ENCODE data around the gene MOB3A.

Gene MOB3A

DNA sequence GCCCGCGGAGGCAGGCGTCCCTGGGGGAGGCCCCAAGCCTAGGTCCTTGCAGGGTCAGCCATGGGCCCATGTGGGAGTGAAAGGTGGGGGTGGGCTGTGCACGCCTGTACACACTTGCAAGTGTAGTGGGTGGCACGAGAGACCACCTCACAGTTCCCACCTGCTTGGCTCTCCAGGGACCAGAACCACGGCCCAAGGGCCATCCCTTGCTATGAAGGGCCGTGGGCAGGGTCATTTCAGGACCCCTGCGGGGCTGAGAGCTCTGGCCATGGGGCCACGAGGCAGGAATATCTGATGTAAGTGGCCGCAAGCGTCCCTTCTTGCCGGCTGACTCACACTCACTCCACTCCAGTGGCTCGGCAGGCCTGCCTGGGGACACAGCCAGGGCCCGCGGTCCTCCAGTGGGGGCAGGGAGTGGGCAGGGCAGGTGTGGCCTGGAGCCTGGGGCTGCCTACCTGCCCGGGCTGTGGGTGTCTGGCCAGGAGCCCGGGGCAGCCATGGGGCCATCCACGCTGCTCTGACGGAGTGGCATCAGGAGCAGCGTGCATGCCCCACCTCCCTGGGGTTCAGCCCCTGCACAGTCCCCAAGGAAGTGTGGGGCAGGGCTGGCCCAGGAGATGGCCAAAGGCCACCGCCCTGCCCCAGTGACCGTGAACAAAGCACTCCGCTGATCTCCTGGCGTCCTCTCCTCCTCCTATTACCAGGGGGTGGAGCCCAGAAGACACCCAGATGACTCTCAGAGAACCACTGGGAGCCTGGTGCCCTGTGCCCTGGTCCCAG is 36.5 kb downstream of the MOB3A start:
- DNase-seq (ENCODE audit: low read depth, low spot score): no peak

DNA sequence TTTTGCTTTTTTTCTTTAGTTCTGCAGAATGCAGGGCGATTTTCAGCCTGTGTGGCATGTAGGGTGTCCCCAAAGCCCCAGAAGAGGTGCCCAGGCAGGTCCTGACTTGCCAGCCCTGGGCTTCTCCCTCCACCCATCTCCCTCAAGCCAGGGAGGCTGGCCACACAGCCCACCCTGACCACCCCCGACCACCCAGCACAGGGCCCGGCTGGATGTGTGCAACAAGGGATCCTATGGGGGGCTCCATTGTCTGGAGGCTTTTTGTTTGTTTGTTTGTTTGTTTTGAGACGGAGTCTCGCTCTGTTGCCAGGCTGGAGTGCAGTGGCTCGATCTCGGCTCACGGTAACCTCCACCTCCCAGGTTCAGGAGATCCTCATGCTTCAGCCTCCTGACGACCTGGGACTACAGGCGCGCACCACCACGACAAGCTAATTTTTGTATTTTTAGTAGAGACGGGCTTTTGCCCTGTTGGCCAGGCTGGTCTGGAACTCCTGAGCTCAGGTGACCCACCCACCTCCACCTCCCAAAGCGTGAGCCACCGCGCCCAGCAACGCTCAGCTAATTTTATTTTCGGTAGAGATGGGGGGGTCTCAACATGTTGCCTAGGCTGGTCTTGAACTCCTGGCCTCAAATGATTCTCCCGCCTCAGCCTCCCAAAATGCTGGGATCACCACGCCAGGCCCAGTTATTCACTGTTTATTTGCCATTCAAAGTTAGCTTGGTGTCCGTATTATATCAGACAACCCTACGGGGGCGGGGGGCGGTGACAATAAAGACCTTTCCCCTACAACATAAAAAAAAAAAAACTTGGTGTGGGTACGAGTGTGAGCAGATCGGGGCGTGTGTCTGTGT is 37.3 kb downstream of the MOB3A start:
- DNase-seq (ENCODE audit: low read depth, low spot score): no peak

DNA sequence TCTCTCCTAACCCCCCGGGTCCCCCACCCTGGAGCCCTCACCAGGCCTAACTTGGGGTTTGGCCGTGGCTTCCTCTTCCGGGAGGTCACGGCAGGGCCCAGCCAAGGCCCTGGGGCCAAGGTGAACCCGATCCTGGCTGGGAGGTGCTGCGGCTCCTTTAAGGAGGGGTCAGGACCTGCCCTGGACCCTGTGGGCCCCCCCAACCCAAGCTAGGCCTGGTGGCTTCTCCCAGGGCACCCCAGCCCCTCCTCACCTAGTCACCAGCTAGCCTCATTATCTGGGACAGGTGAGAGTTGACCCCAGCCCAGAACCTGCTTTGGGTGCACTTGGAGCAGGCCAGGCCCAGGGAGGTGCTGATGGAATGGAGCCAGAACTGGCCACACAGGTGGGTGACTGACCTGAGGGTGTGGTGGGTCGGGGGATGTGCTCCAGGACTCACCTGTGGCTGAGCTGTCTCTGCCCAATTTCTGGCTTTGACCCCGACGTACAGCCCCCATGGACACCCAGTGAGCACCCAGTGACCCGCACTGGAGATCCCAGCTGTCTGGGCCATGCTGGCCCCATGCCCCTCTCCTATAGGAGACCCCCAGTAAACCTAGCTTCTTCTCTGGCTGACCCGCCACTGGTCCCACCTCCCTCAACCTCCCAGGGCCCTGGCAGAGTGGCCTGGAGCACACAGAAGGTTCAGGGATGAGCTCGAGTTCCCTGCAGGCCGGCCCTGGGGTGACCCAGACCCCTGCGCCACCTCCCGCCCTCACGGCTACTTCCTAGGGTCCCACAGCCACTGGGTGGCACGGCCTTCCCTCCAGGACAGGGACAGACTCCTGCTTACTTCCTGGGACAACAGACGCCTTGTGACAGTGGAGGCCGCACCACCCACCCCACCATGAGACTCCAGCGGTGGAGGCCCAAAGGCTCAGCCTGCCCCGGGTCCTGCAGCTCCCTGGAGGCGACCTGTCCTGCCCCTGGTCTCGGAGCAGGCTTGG is 38.3 kb downstream of the MOB3A start:
- DNase-seq (ENCODE audit: low read depth, low spot score): no peak

DNA sequence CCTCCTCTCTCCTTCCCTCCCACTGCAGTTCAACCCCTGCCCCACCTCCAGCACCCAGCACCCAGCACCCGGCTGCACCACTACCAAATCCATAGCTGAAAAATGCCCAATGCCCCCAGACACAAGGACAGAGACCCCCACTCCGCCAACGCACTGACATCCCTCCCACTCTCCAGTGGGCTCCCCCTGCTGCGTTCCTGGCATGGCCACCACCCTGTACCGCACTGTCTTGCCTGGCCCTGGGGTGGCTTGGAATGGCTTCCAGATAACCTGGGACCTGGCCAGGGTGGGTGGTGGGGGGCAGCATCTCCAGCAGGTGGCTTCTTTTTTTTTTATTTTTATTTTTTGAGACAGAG is 39.3 kb downstream of the MOB3A start:
- no peak for DNase-seq (ENCODE audit: low read depth, low spot score)

DNA sequence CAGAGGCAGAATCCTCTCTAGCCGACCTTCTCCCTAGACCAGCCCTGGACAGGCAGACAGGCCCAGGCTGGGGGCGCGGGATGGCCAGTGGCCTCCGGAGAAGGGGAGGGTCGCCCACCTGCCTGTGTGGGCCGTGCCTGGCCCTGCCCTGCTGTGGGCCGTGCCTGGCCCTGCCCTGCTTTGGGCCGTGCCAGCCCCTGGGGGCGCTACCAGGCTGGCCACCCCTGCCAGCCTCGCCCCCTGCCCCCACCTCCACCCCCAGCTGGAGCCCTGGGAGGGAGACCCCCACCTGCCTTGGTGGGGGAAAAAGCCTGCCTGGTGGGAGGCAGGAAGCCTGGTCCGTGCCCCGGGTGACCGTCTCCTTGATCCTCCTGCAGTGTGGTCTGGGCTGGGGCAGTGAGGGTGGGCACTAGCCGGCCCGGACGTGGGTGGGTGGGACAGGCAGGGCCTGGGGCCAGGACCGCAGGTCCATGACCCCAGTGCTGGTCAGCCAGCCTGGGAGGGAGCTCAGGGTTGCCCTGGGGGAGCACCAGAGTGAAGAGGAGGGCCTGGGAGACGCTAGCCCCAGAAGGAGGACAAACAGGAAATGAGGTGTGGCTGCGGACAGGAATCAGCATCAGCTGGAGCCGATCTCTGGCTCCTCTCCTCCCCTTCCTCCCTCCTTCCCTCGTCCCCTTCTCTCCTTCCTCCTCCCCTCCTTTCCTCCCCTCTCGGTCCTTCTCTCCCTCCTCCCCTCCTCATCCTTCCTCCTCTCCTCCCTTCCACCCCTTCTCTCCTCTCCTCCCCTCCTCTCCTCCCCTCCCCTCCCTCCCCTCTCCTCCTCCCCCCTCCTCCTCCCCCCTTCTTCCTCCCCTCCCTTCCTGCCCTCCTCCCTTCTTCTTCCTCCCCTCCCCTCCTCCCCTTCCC is 39.9 kb downstream of the MOB3A start:
- DNase-seq (ENCODE audit: low read depth, low spot score): no peak

DNA sequence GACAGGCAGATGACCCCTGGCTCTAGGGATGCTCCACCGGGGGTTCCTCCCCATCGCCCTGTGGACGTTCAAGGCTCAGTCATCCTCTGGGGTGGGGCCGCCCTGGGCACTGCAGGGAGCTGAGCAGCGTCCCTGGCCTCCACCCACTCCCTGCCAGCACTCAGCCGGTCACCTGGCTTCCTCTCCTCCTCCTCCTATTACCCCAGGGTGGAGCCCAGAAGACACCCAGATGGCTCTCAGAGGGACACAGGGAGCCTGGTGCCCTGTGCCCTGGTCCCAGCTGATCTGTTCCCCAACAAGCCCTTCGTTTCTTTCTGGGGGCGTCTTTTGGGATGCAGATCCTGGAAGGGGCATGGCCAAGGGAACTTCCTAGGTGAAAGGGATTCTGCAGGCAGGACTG is 41.4 kb downstream of the MOB3A start:
- no peak for DNase-seq (ENCODE audit: low read depth, low spot score)

DNA sequence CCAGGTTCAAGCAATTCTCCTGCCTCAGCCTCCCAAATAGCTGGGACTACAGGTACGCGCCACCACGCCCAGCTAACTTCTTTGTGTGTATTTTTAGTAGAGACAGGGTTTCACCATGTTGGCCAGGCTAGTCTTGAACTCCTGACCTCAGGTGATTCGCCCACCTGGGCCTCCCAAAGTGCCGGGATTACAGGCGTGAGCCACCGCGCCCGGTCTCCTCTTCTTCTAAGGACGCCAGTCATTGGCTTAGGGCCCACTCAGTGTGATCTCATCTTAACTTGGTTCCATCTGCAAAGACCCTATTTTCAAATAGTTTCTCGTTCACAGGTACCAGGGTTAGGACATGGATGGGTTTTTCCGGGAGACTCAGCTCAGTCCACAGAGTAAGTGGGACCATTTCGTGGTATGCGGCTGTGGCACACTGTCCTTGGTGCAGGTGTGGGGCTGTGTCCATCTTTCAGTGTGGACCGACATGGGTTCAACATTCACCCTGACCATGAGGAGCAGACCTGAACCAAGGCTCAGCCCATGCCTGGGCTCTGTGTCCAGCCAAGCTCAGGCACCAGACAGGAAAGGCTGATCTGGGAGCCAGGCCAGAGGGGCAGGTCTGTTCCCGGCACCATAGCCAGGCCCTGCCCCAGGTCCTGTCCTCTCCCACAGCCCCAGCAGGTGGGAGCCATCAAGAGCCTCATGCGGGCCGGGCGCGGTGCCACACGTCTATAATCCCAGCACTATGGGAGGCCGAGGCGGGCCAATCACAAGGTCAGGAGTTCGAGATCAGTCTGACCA is 42.3 kb downstream of the MOB3A start:
- DNase-seq (ENCODE audit: low read depth, low spot score): no peak

DNA sequence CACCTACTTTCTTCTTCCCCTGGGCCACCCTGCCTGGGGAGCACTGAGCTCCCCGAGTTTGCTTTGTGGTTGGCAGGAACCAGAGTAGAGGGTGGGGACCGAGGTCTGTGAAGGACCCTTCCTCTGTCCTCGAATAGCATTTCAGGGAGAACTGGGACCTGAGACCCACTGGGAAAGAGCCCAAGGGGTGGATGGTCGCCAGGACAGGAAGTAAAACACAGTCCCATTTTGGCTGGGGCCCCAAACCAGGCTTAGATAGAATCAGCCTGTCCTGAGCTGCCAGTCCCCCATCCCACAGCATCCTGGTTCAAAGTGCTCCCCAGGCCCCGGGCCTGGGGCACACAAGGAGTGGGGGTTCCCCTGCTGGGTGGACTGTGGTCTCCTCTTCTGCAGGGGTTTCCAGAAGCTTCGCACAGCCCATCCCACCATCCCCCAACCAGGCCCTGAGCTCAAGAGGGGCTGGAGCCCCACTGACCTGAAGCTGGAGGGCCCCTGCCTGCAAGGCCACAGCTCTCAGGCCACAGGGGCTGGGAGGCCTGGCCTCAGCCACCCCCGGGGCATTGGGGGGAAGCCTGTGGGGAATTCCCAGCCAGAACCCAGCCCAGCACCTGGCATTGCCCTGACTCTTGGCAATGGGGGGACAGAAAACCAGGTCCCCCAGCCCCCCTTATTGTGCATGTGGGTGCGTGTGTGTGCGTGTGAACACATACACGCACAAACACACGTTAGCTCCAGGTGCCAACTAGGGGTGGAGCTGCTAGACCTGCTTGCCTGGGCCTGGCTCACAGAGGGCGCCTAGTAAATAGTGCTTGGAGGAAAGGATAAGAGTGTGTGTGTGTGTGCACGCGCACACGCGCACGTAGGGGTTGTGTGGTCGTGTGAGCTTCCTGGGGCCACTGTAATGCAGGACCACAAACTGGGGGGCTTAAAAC is 44.1 kb downstream of the MOB3A start:
- no peak for DNase-seq (ENCODE audit: low read depth, low spot score)

DNA sequence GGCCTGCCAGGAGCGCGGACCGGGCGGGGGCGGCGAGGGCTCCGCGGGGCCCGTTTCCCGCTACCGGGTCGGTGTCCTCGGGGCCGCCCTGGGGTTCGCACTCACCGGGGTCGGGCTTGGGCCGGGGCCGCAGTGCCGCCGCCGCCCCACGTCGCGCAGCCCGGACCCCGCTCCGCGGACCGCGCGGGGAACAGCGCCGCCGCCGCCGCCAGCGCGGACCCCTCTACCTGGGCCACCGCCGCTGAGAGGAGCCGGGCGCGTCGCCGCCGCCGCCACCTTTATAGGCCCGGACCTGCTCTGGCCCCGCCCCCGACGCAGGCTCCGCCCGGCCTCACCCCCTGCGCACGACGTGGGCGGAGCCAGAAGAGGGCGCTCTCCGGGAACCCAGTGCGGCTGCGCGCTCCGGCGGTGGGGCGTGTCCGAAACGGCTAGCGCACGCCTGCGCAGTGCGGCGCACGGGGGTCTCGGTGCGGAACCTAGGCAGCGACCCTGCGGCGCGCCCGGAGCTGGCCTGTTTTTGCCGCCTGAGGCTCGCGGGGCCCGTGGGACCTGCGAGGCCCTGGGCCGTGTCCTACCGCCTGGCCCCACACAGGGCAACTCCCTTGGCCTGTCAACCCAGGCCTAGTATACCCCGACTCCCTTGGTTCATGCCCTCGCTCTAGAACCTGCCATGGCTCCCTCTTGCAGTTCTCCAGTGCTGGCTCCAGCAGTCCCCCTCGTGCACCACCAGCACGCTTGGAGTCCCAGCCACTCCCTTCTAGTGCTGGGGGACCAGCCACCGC is 44.9 kb downstream of the MOB3A start, which contains the start of gene MKNK2:
Gene MKNK2, minus strand, starts transcription at position 254 of the 782 bp plus-strand sequence. CDS start 393 bp downstream, outside the sequence.
- DNase-seq (ENCODE audit: low read depth, low spot score): peak; percentile 83

DNA sequence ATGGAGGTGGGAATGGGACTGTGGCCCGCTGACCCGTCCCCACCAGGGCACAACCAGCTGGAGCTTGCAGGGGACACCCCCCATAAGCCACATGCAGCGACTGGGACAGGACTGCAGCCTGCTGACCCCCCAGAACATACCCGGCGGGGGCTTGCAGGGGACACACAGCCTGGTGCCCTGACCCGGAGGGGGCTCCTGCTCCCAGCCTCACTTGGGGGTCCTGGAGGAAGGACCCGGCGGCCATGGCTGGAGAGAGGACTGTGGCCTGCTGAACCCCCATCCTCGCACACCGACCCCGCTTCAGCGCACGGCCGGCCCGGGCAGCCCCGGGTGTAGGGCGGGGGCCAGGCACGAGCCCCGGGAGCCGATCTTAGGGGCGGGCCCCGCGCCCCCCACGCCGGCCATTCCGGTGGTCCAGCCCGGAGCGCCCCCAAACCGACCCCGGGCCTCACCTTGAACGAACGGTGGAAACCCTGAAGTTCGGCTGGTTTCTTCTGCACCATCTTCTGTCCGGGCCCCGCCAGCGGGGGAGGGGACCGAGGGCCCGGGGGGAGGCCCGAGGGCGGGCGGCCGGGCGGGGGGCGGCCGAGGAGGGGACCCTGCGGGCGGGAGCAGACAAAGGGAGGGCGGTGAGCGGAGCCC is 45.7 kb downstream of the MOB3A start:
- DNase-seq (ENCODE audit: low read depth, low spot score): no peak

DNA sequence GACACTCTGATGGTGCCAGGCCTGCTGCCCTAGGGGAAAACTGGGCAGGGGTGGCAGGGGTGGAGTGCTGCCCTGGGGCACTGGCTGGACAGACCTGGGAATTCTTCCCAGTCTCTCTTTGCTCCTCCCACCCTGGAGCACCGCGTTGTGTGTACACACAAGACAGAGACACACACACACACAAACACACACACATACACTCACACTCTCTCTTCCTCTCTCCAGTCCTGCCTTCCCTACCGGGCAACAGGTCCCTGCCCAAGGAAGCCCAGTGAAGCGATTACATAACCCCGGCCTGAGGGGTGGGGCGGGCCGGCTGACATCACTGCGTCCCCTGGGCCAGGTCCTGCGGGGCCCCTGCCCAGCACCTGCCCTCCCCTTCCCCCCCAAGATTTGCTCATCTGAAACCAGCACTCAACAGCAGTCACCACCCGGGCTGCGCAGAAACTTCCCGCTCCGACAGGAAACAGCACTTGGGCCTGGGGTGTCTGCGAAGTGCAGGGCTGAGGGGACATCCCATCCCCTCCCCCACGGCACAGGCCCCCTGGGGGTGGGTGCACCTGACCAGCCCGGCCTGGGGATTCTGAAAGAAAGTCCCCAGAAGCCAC is 46.3 kb downstream of the MOB3A start:
- no peak for DNase-seq (ENCODE audit: low read depth, low spot score)

DNA sequence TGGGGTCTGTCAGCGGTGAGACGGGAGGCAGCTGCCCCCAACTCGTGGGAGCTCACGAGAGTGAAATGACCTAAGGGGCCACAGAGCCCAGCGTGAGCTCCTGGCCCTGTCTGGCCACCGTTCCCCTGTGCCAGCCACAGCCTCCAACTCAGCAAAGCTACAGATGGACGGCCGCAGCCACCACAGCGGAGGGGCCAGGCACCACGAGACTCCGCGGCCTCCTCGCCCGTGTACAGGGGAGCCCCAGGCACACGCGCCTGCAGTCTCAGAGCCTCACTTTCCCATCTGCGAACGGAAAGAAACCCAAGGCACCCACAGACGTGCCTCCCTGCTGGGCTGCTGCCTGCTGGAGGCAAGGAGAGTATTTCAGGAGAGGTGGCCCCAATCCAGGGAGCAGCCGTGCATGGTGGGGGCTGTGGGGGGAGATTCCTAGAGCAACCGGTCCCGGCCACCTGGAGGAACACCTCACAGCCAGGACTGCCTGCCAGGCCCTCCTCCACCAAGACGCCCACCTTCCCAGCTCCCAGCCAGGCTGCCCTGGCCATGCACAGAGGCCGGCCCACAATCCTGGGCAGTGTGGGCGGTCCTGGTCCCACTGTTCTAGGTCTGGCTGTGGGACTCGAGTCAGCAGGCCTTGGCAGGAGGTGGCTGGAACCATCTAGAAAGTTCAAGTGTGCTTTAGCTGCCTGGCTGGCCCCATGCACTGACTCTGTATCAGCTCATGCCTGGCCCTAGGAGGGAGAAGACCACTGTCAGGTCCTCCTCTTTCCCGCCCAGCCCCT is 47.0 kb downstream of the MOB3A start:
- DNase-seq (ENCODE audit: low read depth, low spot score): no peak

DNA sequence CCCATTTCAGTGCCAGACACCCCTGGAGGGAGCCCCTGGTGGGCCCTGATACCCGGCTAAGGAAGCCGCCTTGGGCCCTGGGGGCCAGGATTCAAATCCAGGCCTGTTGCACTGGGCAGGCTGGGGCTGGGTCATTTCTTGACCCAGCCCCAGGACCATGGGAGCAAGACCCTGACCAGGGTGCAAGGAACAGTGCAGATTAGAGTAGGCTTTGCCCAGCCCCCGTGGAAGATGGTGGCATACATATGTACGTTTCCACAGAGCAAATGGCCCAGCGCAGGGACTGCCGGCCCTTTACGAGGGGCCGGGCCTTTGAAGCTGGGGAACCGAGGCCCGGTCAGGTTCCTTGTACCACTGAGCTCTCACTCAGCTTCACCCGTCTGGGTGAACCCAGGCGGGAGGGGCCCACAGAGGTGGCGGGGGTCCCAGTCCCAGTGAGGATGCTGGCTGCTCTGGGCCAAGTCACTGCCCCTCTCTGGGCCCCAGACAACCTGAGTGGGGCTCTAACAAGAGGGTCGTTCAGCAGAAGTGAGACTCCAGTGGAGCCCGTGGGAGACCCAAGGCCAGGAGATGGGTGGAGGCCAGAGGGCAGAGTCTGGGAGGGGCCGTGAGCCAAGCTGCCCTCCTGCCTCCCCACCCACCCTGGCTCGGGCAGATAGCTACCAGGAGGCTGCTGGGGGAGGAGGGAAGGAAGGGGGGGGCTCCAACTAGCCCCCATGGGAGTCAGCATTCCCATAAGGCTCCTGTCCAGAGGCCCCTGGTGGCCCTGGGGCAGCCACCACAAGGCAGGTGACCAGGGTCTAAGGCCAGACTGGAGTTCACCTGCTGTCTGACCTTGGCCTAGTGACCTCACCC is 47.8 kb downstream of the MOB3A start:
- no peak for DNase-seq (ENCODE audit: low read depth, low spot score)

DNA sequence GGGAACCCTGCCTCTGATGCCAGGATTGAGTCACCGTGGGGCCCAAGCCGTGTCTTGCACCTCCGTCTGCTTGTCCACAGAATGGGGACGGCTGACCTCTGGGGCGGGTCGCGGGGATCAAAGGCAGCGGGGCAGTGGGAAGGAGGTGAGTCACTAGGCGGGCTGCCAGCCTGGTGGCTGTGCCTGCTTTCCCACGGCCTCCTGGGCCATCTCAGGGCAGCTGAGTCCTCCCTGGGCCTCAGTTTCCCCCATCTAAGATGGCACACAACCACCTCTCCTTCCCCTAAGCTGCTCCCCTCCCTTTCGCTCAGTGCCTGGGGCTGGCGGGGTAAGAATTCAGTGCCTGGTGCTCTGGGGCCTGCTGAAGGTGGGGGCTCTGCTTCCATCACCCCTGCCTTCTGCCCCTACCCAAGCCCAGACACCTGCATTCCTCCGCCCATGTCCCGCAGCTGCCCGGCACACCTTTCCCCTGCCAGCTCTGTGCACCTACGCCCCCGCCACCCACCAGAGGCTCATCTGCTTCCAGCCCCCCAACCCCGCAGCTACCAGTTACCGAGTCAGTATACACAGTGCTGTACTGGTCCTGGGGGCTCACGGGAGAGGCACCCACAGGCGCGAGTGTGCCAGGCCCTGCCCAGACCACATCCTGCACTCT is 48.5 kb downstream of the MOB3A start:
- DNase-seq (ENCODE audit: low read depth, low spot score): no peak

DNA sequence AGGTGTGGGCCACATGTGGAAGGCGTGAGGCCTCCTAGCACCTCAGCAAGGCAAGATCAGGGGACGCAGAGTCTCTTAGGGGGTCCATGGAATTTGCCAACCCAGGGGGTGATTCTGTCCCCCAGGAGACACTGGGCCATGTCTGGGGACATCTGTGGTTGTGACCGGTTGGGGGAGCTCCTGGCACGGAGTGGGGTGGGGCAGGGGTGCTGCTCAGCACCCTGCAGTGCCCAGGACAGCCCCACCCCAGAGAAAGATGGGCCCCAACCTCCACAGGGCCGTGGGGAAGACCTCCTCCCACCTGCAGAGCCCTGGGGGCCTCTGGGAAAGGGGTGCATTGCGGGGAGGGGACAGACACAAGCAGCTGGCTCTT is 49.1 kb downstream of the MOB3A start:
- no peak for DNase-seq (ENCODE audit: low read depth, low spot score)

Measured in activated naive CD8-positive, alpha-beta T cell treated with anti-CD3 and anti-CD28 coated beads, Interleukin-2, amount 50 U/mL, for 16 hours (primary cell).